PC-3 (cell line): ENCODE data around the gene SLC35F3.

Experiments used
- EZH2 ChIP-seq: fragments of 300-600 bp; sonication (generic); IDR thresholded peaks from one replicate; pipeline ENCODE4 v1.6.1; 2017; ENCODE audit warnings: antibody characterized with exemption, mild to moderate bottlenecking, low read length; ENCODE audit not compliant: unreplicated experiment
- TF ChIP-seq, protein P1 (sequence below): fragments of 300-600 bp; sonication (generic); conservative IDR thresholded peaks from 2 replicates; pipeline ENCODE4 v1.5.1; 2017; ENCODE audit warnings: antibody characterized with exemption, low read depth, mild to moderate bottlenecking, low read length

DNA sequence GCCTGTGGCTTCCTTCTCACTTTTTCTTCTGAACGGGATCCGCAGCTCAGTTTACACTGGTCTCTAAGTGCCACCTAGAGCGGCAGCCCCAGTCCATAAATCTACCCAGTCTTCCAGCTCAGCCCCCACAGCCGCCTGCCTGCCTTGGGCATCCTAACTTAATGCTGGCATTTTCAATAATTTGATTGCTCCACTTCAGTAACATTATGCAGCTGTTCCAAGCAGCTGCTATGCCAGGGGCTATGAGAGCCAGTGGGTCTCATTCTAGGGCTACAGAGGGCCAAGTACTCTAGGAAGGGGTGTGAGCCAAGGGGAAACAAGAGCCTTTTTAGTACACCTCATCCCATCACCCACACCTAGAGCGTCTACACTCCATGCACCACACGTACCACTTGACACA lies 420.3 kb downstream of the SLC35F3 start:
- TF ChIP-seq, protein P1, sequence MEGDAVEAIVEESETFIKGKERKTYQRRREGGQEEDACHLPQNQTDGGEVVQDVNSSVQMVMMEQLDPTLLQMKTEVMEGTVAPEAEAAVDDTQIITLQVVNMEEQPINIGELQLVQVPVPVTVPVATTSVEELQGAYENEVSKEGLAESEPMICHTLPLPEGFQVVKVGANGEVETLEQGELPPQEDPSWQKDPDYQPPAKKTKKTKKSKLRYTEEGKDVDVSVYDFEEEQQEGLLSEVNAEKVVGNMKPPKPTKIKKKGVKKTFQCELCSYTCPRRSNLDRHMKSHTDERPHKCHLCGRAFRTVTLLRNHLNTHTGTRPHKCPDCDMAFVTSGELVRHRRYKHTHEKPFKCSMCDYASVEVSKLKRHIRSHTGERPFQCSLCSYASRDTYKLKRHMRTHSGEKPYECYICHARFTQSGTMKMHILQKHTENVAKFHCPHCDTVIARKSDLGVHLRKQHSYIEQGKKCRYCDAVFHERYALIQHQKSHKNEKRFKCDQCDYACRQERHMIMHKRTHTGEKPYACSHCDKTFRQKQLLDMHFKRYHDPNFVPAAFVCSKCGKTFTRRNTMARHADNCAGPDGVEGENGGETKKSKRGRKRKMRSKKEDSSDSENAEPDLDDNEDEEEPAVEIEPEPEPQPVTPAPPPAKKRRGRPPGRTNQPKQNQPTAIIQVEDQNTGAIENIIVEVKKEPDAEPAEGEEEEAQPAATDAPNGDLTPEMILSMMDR: no peak
- no peak for TF ChIP-seq EZH2
